ENCODE results near the gene DLG2. TPM values are rescaled to one million over a fixed set of nuclear protein-coding genes. Genes with fewer than 3 reads are reported as not detected.

DLG2 gene
- total RNA-seq, 1 experiment from 2014 or later: 17.5 TPM

- Mint-ChIP-seq H3K4me1 (peaks cover 13% of the 10 kb centered on the region), H3K4me3 (no peak overlapping the region), H3K27ac (no peak overlapping the region), H3K27me3 (ENCODE audit: low read depth) (no peaks in the 10 kb centered on the region), H3K36me3 (no peaks in the 10 kb centered on the region), H3K9me3 (no peaks in the 10 kb centered on the region; the same call in 1 of the 2 replicates)
- DNase-seq (ENCODE audit: low spot score) (no peak), ATAC-seq (no peak)
- ChIA-PET POLR2A (no interaction called here), CTCF (interaction anchor here (0.6 kb wide), 1 partner anchor 91 kb away, joined by 3 read pairs; no protein-coding TSS in a partner anchor)
- TF ChIP-seq ZBTB43 (CRISPR knock-in tag; IDR thresholded peaks at IDR 0.05) (no peak), ZNF138 (CRISPR knock-in tag; conservative IDR thresholded peaks at IDR 0.05) (no peak), MLX (CRISPR knock-in tag; IDR thresholded peaks at IDR 0.05) (no peak), NR1H2 (CRISPR knock-in tag; IDR thresholded peaks at IDR 0.05) (no peak), ARID4B (CRISPR knock-in tag; IDR thresholded peaks at IDR 0.05; ENCODE audit: borderline replicate concordance) (no peak), FOXP1 (CRISPR knock-in tag; IDR thresholded peaks at IDR 0.05; ENCODE audit: borderline replicate concordance) (no peak), ZNF281 (CRISPR knock-in tag; IDR thresholded peaks at IDR 0.05) (no peak), ATF3 (CRISPR knock-in tag; conservative IDR thresholded peaks at IDR 0.05) (no peak), EMX1 (CRISPR knock-in tag; IDR thresholded peaks at IDR 0.05) (no peak)
Measured at GRCh38 chr11:84628871-84629620, 998.1 kb downstream of the DLG2 start.

- no peak for DNase-seq (ENCODE audit: low spot score)
- Mint-ChIP-seq H3K36me3 (no peaks in the 10 kb centered on the region), H3K4me3 (no peak overlapping the region), H3K27me3 (ENCODE audit: low read depth) (no peaks in the 10 kb centered on the region), H3K4me1 (peaks cover 2% of the 10 kb centered on the region; the same call in 1 of the 2 replicates), H3K9me3 (no peaks in the 10 kb centered on the region; the same call in 1 of the 2 replicates), H3K27ac (no peak overlapping the region)
- ATAC-seq: no peak
- ChIA-PET POLR2A (no interaction called here), CTCF (interaction anchor here (0.9 kb wide), 1 partner anchor 68 kb away, joined by 3 read pairs; no protein-coding TSS in a partner anchor)
- TF ChIP-seq ARID4B (CRISPR knock-in tag; IDR thresholded peaks at IDR 0.05; ENCODE audit: borderline replicate concordance) (no peak), JAZF1 (CRISPR knock-in tag; IDR thresholded peaks at IDR 0.05) (no peak), ZNF121 (CRISPR knock-in tag; IDR thresholded peaks at IDR 0.05) (no peak), ZNF532 (CRISPR knock-in tag; IDR thresholded peaks at IDR 0.05; ENCODE audit: borderline replicate concordance) (no peak), RORB (CRISPR knock-in tag; IDR thresholded peaks at IDR 0.05) (no peak)
Measured at GRCh38 chr11:84626256-84626655, 1000.9 kb downstream of the DLG2 start.

Measured in WTC11 (cell line).